ENCODE data around the gene SP110. TPM values are rescaled to one million over a fixed set of nuclear protein-coding genes. Genes with fewer than 3 reads are reported as not detected.

Gene SP110
- total RNA-seq, 2 donors from 2014 or later: 28.0 to 73.5 TPM

DNA sequence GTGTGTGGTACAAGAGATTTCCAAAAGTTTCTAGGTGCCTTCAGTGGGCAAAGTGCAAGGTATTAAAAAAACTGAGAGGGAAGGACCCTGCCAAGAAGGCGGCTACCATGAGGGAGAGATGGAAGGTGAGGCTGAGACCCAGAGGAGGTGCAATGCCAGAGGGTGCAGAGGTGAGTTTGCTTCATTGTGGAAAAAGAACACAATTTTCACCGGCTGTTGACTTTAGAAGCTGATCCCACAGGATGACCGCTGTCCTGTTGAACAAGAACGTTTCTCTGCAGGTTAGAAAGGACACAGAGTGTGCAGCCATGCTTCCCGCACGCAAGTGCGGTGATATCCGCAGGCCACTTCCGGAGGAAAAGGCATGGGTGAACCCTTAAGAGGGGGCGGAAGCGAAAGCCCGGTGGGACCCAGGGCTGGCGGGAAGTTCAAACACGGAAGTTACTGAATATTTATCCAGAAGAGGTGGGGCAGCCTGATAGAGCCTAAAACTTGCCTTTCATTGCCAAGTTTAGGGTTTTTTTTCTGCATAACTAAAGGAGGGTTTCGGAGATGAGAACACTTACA is 16.6 kb downstream of the SP110 start:
- ATAC-seq (ENCODE audit: insufficient number of reproducible peaks, low FRiP score, low read depth): no peak

DNA sequence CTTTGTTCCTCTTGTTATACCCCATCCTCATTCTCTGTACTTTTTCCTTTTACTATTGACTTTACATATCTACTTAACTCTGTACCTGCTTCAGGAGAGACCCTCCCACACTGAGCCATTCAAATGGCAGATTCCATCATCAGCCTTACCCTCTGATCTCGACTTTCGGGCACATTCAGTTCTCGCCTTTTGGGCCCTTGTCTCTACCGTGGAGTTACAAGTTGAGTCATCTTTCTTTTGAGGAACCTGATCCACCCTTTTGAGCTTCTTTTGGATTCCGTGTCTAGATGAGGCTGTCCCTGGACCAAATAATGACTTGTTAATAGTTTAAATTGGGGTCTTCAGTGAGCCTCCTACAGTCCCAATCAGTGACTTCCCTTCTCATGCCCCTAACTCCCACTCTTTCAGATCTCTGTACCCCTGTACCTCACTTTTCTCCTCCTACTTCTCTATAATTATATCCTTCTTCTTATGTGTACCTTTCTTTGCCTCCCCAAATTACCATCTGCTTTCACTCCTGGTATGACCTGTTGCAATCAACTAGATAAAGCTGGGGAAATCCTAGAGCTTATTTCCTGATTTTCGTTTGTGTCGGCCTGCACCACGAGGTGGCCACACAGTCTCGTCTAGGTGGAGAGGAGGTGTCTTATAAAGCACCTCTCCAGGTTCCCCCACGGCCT is 17.2 kb downstream of the SP110 start:
- H3K4me1 ChIP-seq (ENCODE audit: control insufficient read depth in 1 of 2, low read depth in 2 of 2): no peaks in the 10 kb centered on the region
- TF ChIP-seq, protein P1, sequence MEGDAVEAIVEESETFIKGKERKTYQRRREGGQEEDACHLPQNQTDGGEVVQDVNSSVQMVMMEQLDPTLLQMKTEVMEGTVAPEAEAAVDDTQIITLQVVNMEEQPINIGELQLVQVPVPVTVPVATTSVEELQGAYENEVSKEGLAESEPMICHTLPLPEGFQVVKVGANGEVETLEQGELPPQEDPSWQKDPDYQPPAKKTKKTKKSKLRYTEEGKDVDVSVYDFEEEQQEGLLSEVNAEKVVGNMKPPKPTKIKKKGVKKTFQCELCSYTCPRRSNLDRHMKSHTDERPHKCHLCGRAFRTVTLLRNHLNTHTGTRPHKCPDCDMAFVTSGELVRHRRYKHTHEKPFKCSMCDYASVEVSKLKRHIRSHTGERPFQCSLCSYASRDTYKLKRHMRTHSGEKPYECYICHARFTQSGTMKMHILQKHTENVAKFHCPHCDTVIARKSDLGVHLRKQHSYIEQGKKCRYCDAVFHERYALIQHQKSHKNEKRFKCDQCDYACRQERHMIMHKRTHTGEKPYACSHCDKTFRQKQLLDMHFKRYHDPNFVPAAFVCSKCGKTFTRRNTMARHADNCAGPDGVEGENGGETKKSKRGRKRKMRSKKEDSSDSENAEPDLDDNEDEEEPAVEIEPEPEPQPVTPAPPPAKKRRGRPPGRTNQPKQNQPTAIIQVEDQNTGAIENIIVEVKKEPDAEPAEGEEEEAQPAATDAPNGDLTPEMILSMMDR (IDR thresholded peaks at IDR 0.05): no peak
- H3K9me3 ChIP-seq: peaks cover 4% of the 10 kb centered on the region
- DNase-seq (ENCODE audit: low spot score) (no peak), ATAC-seq (ENCODE audit: insufficient number of reproducible peaks, low FRiP score, low read depth) (no peak)
- H3K36me3 ChIP-seq: peaks cover 65% of the 10 kb centered on the region
- no peak overlapping the region for H3K27ac ChIP-seq
- no peaks in the 10 kb centered on the region for H3K27me3 ChIP-seq (replicated peaks; ENCODE audit: insufficient read depth)
- no peak overlapping the region for H3K4me3 ChIP-seq

More for the DNA sequence above, 16.6 kb downstream of the SP110 start:
- TF ChIP-seq, protein P1 (IDR thresholded peaks at IDR 0.05): no peak
- H3K27ac ChIP-seq: no peak overlapping the region
- H3K4me1 ChIP-seq (ENCODE audit: control insufficient read depth in 1 of 2, low read depth in 2 of 2): no peaks in the 10 kb centered on the region
- no peak overlapping the region for H3K4me3 ChIP-seq
- DNase-seq (ENCODE audit: low spot score): no peak
- H3K36me3 ChIP-seq: peaks cover 66% of the 10 kb centered on the region
- no peaks in the 10 kb centered on the region for H3K27me3 ChIP-seq (replicated peaks; ENCODE audit: insufficient read depth)
- H3K9me3 ChIP-seq: peaks cover under 1% of the 10 kb centered on the region

DNA sequence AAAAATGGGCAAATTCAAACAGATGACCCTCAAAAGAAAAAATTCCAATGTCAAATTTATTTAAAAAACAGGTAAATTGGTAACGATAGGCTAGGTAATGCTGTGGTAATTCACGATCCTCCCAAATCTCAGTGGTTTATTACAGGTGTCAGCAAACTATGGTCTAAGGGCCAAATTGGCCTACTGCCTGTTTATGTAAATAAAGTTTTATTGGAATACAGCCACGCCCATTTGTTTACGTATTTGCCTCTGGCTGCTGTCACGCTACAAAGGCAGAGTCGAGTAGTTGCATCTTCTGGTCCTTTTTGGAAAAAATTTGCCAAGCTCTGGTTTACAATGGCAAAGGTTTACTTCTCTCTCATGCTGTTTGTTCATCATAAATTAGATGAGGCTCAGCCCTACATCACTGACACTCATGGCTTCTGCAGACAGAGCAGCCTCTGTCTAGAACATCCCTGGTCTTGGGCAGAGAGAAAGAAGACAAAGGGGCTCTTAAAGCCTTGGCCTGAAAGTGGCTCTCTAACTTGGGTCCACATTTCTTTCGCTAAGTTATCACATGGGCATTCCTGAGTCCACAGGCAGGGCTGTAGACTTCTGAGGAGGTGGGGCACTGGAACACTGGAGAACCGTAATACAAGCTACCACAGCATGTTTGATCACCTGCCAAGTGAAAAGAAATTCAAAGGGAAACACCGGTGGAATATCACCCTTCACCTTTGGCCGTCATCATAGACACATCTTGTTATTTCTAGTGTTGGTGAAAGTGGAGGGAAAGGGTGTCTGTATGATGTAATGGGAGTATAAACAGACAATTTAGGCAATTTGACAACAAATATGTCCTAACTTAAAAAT is 34.8 kb downstream of the SP110 start:
- Histone ChIP-seq H3K4me3 (no peak overlapping the region), H3K27me3 (replicated peaks; ENCODE audit: insufficient read depth) (no peaks in the 10 kb centered on the region), H3K27ac (no peak overlapping the region), H3K9me3 (no peaks in the 10 kb centered on the region), H3K4me1 (ENCODE audit: control insufficient read depth in 1 of 2, low read depth in 2 of 2) (no peaks in the 10 kb centered on the region), H3K36me3 (peaks cover 34% of the 10 kb centered on the region)
- TF ChIP-seq, protein P1 (IDR thresholded peaks at IDR 0.05): no peak
- no peak for ATAC-seq (ENCODE audit: insufficient number of reproducible peaks, low FRiP score, low read depth)
- no peak for DNase-seq (ENCODE audit: low spot score)

DNA sequence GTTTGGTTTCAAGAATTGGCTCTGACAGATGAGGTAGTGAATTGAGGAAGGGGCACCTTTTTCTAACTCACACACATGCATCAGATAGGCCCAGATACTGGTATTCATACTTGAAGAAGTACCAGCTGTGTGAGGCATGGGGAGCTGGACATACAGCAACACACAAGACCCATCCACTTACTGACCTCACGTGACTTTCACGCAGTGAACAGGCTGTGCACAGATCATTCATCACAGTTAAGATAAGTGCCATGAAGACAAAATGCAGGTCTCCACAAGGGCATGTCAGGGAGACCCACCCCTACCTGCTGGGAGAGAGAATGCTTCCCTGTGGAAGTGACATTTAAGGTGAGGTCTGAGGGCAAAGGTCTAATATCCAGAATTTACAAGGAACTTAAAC is 38.6 kb downstream of the SP110 start:
- no peaks in the 10 kb centered on the region for H3K27me3 ChIP-seq (replicated peaks; ENCODE audit: insufficient read depth)
- no peaks in the 10 kb centered on the region for H3K9me3 ChIP-seq
- no peak overlapping the region for H3K27ac ChIP-seq
- DNase-seq (ENCODE audit: low spot score) (no peak), ATAC-seq (ENCODE audit: insufficient number of reproducible peaks, low FRiP score, low read depth) (no peak)
- H3K4me3 ChIP-seq: no peak overlapping the region
- H3K36me3 ChIP-seq: peaks cover 53% of the 10 kb centered on the region
- TF ChIP-seq, protein P1 (IDR thresholded peaks at IDR 0.05): no peak
- H3K4me1 ChIP-seq (ENCODE audit: control insufficient read depth in 1 of 2, low read depth in 2 of 2): no peaks in the 10 kb centered on the region

DNA sequence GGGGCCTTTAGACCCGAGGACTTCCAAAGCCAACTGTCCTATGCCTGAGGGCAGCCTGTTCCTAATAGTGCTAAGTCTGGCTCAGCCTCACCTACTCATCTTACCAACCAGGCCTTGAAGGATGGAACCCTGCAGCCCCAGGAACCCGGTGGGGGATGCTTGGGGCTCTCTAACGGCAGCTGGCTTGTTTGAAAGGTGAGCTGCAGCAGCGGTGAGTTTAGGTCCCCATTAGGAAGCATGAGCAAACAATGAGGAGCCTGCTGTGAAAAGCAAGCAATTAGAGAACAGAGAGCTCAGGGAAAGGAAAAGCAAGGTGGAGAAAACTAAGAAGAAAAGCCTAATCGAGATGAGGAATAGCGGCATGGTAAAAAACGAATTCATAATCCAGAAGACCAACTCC is 39.9 kb downstream of the SP110 start:
- Histone ChIP-seq H3K27ac (no peak overlapping the region), H3K4me3 (no peak overlapping the region), H3K9me3 (no peaks in the 10 kb centered on the region), H3K27me3 (replicated peaks; ENCODE audit: insufficient read depth) (no peaks in the 10 kb centered on the region), H3K36me3 (peaks cover 58% of the 10 kb centered on the region), H3K4me1 (ENCODE audit: control insufficient read depth in 1 of 2, low read depth in 2 of 2) (no peaks in the 10 kb centered on the region)
- DNase-seq (ENCODE audit: low spot score) (no peak), ATAC-seq (ENCODE audit: insufficient number of reproducible peaks, low FRiP score, low read depth) (no peak)
- TF ChIP-seq, protein P1 (IDR thresholded peaks at IDR 0.05): no peak
